OCI-LY3 (cell line): Measurements from ENCODE around the gene TENT4B.

Experiments used
- H2AFZ ChIP-seq: fragments of 200-600, 300-600 bp; shearing (Covaris generic); 2 replicates; pipeline ENCODE4 v1.6.0; 2014; ENCODE audit warnings: antibody characterized with exemption, low read depth, low read length
- H3K27ac ChIP-seq: fragments of 200-600, 300-600 bp; sonication (generic); 2 replicates; pipeline ENCODE4 v1.5.1; 2014; ENCODE audit warnings: mild to moderate bottlenecking, low read length, moderate library complexity, mixed read lengths
- H3K27me3 ChIP-seq: fragments of 200-600, 300-600 bp; sonication (generic); 2 replicates; pipeline ENCODE4 v1.6.1; 2014; ENCODE audit warnings: low read depth, low read length, mixed read lengths
- H3K36me3 ChIP-seq: fragments of 200-600, 300-600 bp; sonication (generic); replicated peaks from 2 replicates; pipeline ENCODE3; 2014; ENCODE audit warnings: low read depth, low read length, mixed read lengths
- H3K4me1 ChIP-seq: fragments of 300-600, 200-600 bp; sonication (generic); 2 replicates; pipeline ENCODE4 v1.6.1; 2014; ENCODE audit warnings: low read length, mixed read lengths
- H3K4me2 ChIP-seq: fragments of 200-600, 300-600 bp; sonication (generic); 2 replicates; pipeline ENCODE4 v1.6.1; 2014; ENCODE audit warnings: low read length, mixed read lengths
- H3K4me3 ChIP-seq: fragments of 300-600, 200-600 bp; sonication (generic); 2 replicates; pipeline ENCODE4 v1.5.1; 2014; ENCODE audit warnings: antibody characterized with exemption, mild to moderate bottlenecking, low read length, moderate library complexity
- H3K79me2 ChIP-seq: fragments of 300-600, 200-600 bp; shearing (Covaris generic); 2 replicates; pipeline ENCODE4 v1.6.1; 2014; ENCODE audit warnings: mild to moderate bottlenecking, low read length, mixed read lengths
- H3K9ac ChIP-seq: fragments of 300-600, 200-600 bp; shearing (Covaris generic); 2 replicates; pipeline ENCODE4 v1.6.0; 2014; ENCODE audit warnings: mild to moderate bottlenecking, low read length, moderate library complexity
- H3K9me3 ChIP-seq: fragments of 200-600, 300-600 bp; shearing (Covaris generic); 2 replicates; pipeline ENCODE4 v1.6.1; 2014; ENCODE audit warnings: low read length, mixed read lengths; ENCODE audit not compliant: insufficient read depth
- H4K20me1 ChIP-seq: fragments of 200-600, 300-600 bp; sonication (generic); 2 replicates; pipeline ENCODE4 v1.6.1; 2016; ENCODE audit warnings: low read length, mixed read lengths; ENCODE audit not compliant: insufficient read depth
- EZH2phosphoT487 ChIP-seq: fragments of 200-600 bp; shearing (Covaris generic); IDR thresholded peaks from 2 replicates; pipeline ENCODE4 v1.6.1; 2018; ENCODE audit warnings: antibody characterized with exemption, mixed run types, low read depth
- TF ChIP-seq, protein P1 (sequence below): fragments of 200-600, 300-600 bp; sonication (generic); IDR thresholded peaks from 2 replicates; pipeline ENCODE4 v1.5.1; 2014; ENCODE audit warnings: antibody characterized with exemption, low read length, low read depth

The TENT4B gene

DNA sequence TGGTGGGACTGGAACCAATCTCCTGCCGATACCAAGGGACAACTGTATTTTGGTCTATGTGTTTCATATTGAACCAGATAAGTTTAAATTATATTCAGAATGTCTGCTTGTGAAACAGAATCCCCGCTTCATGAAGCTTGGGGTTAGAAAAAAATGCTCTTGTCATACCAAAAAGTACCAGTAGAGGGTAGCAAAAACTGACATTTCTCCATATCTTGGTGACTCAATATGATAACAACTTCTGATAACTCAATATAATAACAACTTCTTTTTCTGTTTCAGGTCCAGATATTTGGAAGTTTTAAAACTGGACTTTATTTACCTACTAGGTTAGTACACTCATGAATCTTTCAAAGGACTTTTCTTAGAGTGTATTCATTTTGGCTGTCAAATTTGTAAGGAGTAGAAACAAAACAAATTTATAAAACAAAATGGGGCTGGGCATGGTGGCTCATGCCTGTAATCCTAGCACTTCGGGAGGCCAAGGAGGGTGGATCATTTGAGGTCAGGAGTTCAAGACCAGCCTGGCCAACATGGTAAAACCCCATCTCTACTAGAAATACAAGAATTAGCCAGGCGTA is 60.9 kb downstream of the TENT4B start:
- Histone ChIP-seq H3K4me2 (no peak overlapping the region), H3K36me3 (peaks cover 21% of the 10 kb centered on the region), H3K9me3 (no peaks in the 10 kb centered on the region), H3K4me3 (no peak overlapping the region), H4K20me1 (peaks cover 24% of the 10 kb centered on the region), H3K79me2 (peaks cover 10% of the 10 kb centered on the region; the same call in 1 of the 2 replicates), H3K27ac (no peak overlapping the region), H3K27me3 (no peaks in the 10 kb centered on the region), H2AFZ (no peak overlapping the region), H3K4me1 (peaks cover 26% of the 10 kb centered on the region), H3K9ac (no peak overlapping the region)
- TF ChIP-seq, protein P1, sequence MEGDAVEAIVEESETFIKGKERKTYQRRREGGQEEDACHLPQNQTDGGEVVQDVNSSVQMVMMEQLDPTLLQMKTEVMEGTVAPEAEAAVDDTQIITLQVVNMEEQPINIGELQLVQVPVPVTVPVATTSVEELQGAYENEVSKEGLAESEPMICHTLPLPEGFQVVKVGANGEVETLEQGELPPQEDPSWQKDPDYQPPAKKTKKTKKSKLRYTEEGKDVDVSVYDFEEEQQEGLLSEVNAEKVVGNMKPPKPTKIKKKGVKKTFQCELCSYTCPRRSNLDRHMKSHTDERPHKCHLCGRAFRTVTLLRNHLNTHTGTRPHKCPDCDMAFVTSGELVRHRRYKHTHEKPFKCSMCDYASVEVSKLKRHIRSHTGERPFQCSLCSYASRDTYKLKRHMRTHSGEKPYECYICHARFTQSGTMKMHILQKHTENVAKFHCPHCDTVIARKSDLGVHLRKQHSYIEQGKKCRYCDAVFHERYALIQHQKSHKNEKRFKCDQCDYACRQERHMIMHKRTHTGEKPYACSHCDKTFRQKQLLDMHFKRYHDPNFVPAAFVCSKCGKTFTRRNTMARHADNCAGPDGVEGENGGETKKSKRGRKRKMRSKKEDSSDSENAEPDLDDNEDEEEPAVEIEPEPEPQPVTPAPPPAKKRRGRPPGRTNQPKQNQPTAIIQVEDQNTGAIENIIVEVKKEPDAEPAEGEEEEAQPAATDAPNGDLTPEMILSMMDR = peak; percentile 81
- TF ChIP-seq EZH2phosphoT487 = no peak

DNA sequence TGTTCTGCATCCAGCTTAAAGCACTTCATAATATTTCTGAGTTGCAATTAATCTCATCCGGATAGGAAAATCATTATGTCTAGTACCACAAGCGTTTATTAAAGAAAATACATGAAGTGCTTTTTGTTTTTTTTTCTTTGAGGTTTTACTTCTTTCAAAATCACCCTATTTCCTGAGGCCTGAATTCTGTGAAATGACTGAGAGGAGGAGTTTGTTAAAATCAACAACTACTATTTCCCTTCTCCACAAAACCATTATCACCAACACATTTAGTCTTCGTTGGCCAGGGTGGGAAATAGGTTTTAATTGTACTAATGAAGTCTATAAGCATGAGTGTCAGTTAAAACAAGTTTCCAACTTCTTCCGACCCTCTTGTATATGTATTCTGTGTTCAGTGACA is 62.6 kb downstream of the TENT4B start:
- H3K9ac ChIP-seq = no peak overlapping the region
- H3K4me2 ChIP-seq = no peak overlapping the region
- no peaks in the 10 kb centered on the region for H3K27me3 ChIP-seq
- no peak overlapping the region for H3K4me3 ChIP-seq
- no peaks in the 10 kb centered on the region for H3K79me2 ChIP-seq
- H4K20me1 ChIP-seq = peaks cover 8% of the 10 kb centered on the region
- no peak overlapping the region for H2AFZ ChIP-seq
- peaks cover 21% of the 10 kb centered on the region for H3K36me3 ChIP-seq
- TF ChIP-seq, protein P1 = no peak
- TF ChIP-seq EZH2phosphoT487 = no peak
- H3K4me1 ChIP-seq = peaks cover 9% of the 10 kb centered on the region
- H3K9me3 ChIP-seq = no peaks in the 10 kb centered on the region
- H3K27ac ChIP-seq = no peak overlapping the region

DNA sequence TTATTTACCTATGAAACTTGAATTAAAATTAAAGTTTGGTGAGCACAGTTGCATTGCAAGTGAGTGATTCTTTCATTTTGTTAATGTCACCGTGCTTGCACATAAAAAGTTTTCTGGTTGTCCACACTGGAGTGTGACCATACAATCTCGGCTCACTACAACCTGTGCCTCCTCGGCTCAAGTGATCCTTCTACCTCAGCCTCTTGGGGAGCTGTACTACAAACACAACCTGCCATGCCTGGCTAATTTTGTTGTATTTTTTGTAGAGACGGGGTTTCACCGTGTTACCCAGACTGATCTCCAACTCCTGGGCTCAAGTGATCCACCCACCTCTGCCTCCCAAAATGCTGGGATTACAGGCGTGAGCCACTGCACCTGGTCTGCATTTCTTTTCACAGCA is 63.1 kb downstream of the TENT4B start:
- TF ChIP-seq, protein P1 = no peak
- TF ChIP-seq EZH2phosphoT487 = no peak

DNA sequence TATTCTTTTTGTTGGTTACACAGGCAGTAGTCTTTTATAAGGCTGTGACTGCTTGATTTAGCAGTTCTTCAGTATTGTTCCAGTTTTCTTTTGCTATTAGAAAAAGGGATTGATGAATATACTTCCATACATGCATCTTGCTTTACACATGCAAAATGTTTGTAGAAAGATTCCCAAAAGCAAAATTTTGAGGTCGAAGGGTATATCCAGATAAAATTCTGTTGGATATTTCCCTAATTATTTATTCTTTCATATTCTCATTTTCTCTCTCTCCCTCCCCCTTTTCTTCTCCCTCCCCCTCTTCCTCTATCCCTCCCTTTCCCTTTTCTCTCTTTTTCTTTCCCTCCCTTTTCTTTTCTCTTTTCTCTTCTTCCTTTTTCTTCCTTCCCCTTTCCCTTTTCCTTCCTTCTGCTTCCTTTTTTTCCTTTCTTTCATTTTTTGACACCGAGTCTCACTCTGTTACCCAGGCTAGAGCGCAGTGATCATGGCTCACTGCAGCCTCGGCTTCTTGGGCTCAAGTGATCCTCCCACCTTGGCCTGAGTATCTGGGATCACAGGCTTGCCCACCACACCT is 66.4 kb downstream of the TENT4B start:
- TF ChIP-seq, protein P1 = no peak
- no peak for TF ChIP-seq EZH2phosphoT487
- no peak overlapping the region for H3K4me2 ChIP-seq
- H3K27me3 ChIP-seq = no peaks in the 10 kb centered on the region
- H3K4me3 ChIP-seq = no peak overlapping the region
- H3K27ac ChIP-seq = no peak overlapping the region
- no peak overlapping the region for H3K9ac ChIP-seq
- H3K36me3 ChIP-seq = peaks cover 13% of the 10 kb centered on the region
- no peaks in the 10 kb centered on the region for H3K4me1 ChIP-seq
- H3K9me3 ChIP-seq = no peaks in the 10 kb centered on the region
- H3K79me2 ChIP-seq = no peaks in the 10 kb centered on the region
- no peaks in the 10 kb centered on the region for H4K20me1 ChIP-seq
- no peak overlapping the region for H2AFZ ChIP-seq

More for the DNA sequence above, 63.1 kb downstream of the TENT4B start:
- H3K27me3 ChIP-seq = no peaks in the 10 kb centered on the region
- no peaks in the 10 kb centered on the region for H3K9me3 ChIP-seq
- no peak overlapping the region for H3K4me3 ChIP-seq
- H3K9ac ChIP-seq = no peak overlapping the region
- H3K79me2 ChIP-seq = no peaks in the 10 kb centered on the region
- H3K4me2 ChIP-seq = no peak overlapping the region
- peaks cover 2% of the 10 kb centered on the region for H4K20me1 ChIP-seq
- peaks cover 4% of the 10 kb centered on the region for H3K4me1 ChIP-seq
- peaks cover 21% of the 10 kb centered on the region for H3K36me3 ChIP-seq
- H3K27ac ChIP-seq = no peak overlapping the region
- no peak overlapping the region for H2AFZ ChIP-seq
